Endothelial cell of umbilical vein (primary cell): ENCODE measurements around the gene BHLHA15. TPM values are rescaled to one million over a fixed set of nuclear protein-coding genes. Genes with fewer than 3 reads are reported as not detected.

Experiments
- BruUV-seq: library from RNA; stranded (reverse); fragments of 400-500 nt; replicated peaks from 2 replicates; lab custom pipeline; 2021; lab: Mats Ljungman, UMichigan
- CTCF ChIA-PET: fragments of 300-600, 350-600 bp; sonication (Branson Sonifier 250); formaldehyde crosslinking; loops from one replicate; lab custom pipeline; 2021; ENCODE audit warnings: antibody characterized with exemption, inconsistent platforms; lab: Charles Lee
- POLR2A ChIA-PET: fragments of 300-600, 350-600 bp; sonication (Branson Sonifier 250); formaldehyde crosslinking; loops from one replicate; lab custom pipeline; 2021; ENCODE audit warnings: antibody characterized with exemption, inconsistent platforms; lab: Charles Lee
- DNase-seq: peaks from one replicate; pipeline ENCODE4 v3.0.0-alpha.2; 2011; ENCODE audit warnings: low read depth, low spot score
- FAIRE-seq: peaks from 2 replicates; lab custom pipeline; 2011; peaks lifted over from hg19 to GRCh38; lab: Jason Lieb, UNC
- H2AFZ ChIP-seq: 2 replicates; pipeline ENCODE4 v1.6.0; 2012; ENCODE audit warnings: low read depth, low read length, control low read depth, inconsistent platforms
- H3K27ac ChIP-seq: 2 replicates; pipeline ENCODE4 v1.5.1; 2011; ENCODE audit warnings: low read depth, mild to moderate bottlenecking, control low read depth, low read length, moderate library complexity; ENCODE audit not compliant: insufficient read depth
- H3K27me3 ChIP-seq, 2 experiments: 2 replicates each; pipeline versions ENCODE4 v1.6.0 to v1.6.1; 2011; ENCODE audit warnings: low read length in 2 of 2, mixed read lengths in 1 of 2; ENCODE audit not compliant: control insufficient read depth in 2 of 2, insufficient read depth in 2 of 2
- H3K36me3 ChIP-seq, 2 experiments: 2 replicates in 1 of 2; 3 replicates in 1 of 2; pipeline ENCODE4 v1.5.1; 2011; ENCODE audit warnings: low read length in 2 of 2, mild to moderate bottlenecking in 1 of 2, moderate library complexity in 1 of 2; ENCODE audit not compliant: control insufficient read depth in 2 of 2, insufficient read depth in 2 of 2; ENCODE audit errors: extremely low read depth in 1 of 2
- H3K4me1 ChIP-seq: 3 replicates; pipeline ENCODE4 v1.5.1; 2011; ENCODE audit warnings: mild to moderate bottlenecking, low read length; ENCODE audit not compliant: control insufficient read depth, insufficient read depth; ENCODE audit errors: extremely low read depth
- H3K4me2 ChIP-seq: 2 replicates; pipeline ENCODE4 v1.6.1; 2011; ENCODE audit warnings: low read length, control low read depth, mixed read lengths; ENCODE audit not compliant: insufficient read depth
- H3K4me3 ChIP-seq, 3 experiments: fragments of 200-600 bp in 1 of 3; sonication (generic), shearing (Covaris generic) in 1 of 3; replicated peaks in 1 of 3; 2 replicates each; pipeline ENCODE4 v1.5.1; 2011 to 2016; ENCODE audit warnings: control low read depth in 3 of 3, low read length in 3 of 3, mild to moderate bottlenecking in 2 of 3, inconsistent platforms in 1 of 3, low read depth in 1 of 3, moderate library complexity in 1 of 3; ENCODE audit not compliant: insufficient read depth in 1 of 3
- H3K79me2 ChIP-seq: 2 replicates; pipeline ENCODE4 v1.6.0; 2012; ENCODE audit warnings: low read length, inconsistent platforms; ENCODE audit not compliant: control insufficient read depth, insufficient read depth
- H3K9ac ChIP-seq: replicated peaks from 2 replicates; pipeline ENCODE3; 2011; ENCODE audit warnings: low read length, control low read depth; ENCODE audit not compliant: insufficient read depth; ENCODE audit errors: extremely low read depth
- H3K9me1 ChIP-seq: replicated peaks from 3 replicates; pipeline ENCODE4 v1.6.0; 2011; ENCODE audit warnings: mild to moderate bottlenecking, low read length; ENCODE audit not compliant: control insufficient read depth, insufficient read depth; ENCODE audit errors: extremely low read depth
- H3K9me3 ChIP-seq: replicated peaks from 2 replicates; pipeline ENCODE4 v1.5.1; 2012; ENCODE audit warnings: low read length, inconsistent platforms; ENCODE audit not compliant: control insufficient read depth, insufficient read depth
- H4K20me1 ChIP-seq: replicated peaks from 2 replicates; pipeline ENCODE3; 2011; ENCODE audit warnings: mild to moderate bottlenecking, low read length; ENCODE audit not compliant: control insufficient read depth, insufficient read depth; ENCODE audit errors: extremely low read depth
- FOS ChIP-seq: IDR thresholded peaks from 2 replicates; pipeline ENCODE4 v1.6.1; 2011; ENCODE audit warnings: mild to moderate bottlenecking, low read length, moderate library complexity, borderline replicate concordance; ENCODE audit not compliant: insufficient read depth
- GATA2 ChIP-seq: IDR thresholded peaks from 2 replicates; pipeline ENCODE4 v1.7.0; 2011; ENCODE audit warnings: low read depth, mild to moderate bottlenecking, moderate library complexity, mixed read lengths, low read length; ENCODE audit not compliant: insufficient read length, insufficient read depth
- JUN ChIP-seq: IDR thresholded peaks from 2 replicates; pipeline ENCODE4 v1.6.1; 2011; ENCODE audit warnings: borderline replicate concordance, low read depth; ENCODE audit not compliant: insufficient read length, insufficient read depth
- MYC ChIP-seq: IDR thresholded peaks from one replicate; pipeline ENCODE4 v1.6.1; 2011; ENCODE audit warnings: mild to moderate bottlenecking, low read depth, low read length
- POLR2A ChIP-seq: IDR thresholded peaks from 2 replicates; pipeline ENCODE4 v1.6.1; 2012; ENCODE audit warnings: low read depth, mild to moderate bottlenecking, control low read depth, low read length
- POLR2AphosphoS5 ChIP-seq: IDR thresholded peaks from 2 replicates; pipeline ENCODE4 v1.6.1; 2012; ENCODE audit warnings: low read depth, mild to moderate bottlenecking, control low read depth, low read length, moderate library complexity; ENCODE audit not compliant: insufficient read depth
- dilution Hi-C: fragments of 300-500 bp; cut with MboI; formaldehyde crosslinking; loops from one replicate; pipeline ENCODE4 v1.15.0; 2019; ENCODE audit warnings: low sequenced_read_pairs; ENCODE audit not compliant: extremely low pct_ligation_motif_present
- intact Hi-C: fragments of 100-400 bp; cut with micrococcal nuclease; formaldehyde crosslinking; loops from one replicate; pipeline ENCODE4 v1.10.0; 2022
- polyA plus RNA-seq, 4 experiments: library from polyadenylated mRNA; depleted of rRNA in 3 of 4; stranded (reverse) in 3 of 4; unstranded in 1 of 4; fragments of >200 nt; gene quantifications; 2 replicates each; pipeline versions ENCODE4 v1.2.1 to v1.2.3, GENCODE V29; 2011 to 2012; ENCODE audit warnings: missing spikeins in 1 of 4
- total RNA-seq: library from RNA; stranded (reverse); gene quantifications from 2 replicates; pipeline ENCODE4 v1.2.3, GENCODE V29; 2021
- TF ChIP-seq, protein P1 (sequence below), 2 donors: IDR thresholded peaks; 1 replicate in 1 of 2; 2 replicates in 1 of 2; pipeline ENCODE4 v1.5.1; 2011; ENCODE audit warnings: low read length in 2 of 2, mild to moderate bottlenecking in 2 of 2, moderate library complexity in 2 of 2, control low read depth in 1 of 2, inconsistent platforms in 1 of 2, low read depth in 1 of 2; ENCODE audit not compliant: insufficient read depth in 1 of 2; ENCODE audit errors: extremely low read depth in 1 of 2
- TF ChIP-seq, protein P2 (sequence below): IDR thresholded peaks from 2 replicates; pipeline ENCODE4 v1.6.1; 2011; ENCODE audit not compliant: insufficient read depth, insufficient read length

BHLHA15 gene
- total and polyA plus RNA-seq, 2 donors (not counting 3 experiments of a cell fraction or from before 2014, with no cell fraction given), result 0.81 to 1.2 TPM

DNA sequence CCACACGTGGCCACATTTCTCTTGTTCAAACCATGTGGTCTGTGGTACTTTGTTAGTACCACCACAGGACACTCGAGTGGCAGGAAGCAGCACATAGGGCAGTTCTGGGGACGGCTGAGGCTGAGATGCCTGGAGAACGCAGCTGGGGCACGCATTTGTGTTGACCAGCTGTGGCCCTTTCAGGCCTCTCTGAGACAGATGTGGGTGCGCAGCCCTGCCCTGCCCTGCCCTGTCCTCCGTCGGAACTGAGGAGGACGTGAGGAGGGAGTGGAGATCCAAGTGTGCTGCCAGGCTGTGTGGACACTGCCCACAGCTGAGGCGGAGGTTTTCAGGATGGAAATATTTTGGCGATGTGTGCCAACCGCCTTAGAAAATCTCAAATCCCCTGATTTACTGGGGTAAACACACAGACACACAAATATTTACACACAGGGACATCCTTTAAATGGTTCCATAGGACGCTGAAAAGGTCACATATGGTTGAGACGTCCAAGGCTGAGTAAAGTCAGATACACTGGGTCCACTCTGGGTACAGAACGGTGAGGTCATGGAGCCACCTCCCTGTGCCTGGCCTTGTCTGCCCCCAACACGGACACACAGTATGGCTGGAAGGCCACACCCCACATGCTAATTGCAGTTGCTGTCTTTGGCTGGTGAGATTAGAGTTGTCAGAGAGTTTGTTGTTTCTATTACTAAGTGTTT is 14.8 kb downstream of the BHLHA15 start:
- no peaks in the 10 kb centered on the region for H3K27me3 ChIP-seq
- H3K79me2 ChIP-seq, result no peaks in the 10 kb centered on the region
- DNase-seq (no peak), FAIRE-seq (no peak)
- no TSS peak for BruUV-seq
- intact Hi-C loops (no loop called here), dilution Hi-C loops (no loop called here)
- H3K9me1 ChIP-seq, result no peaks in the 10 kb centered on the region
- H3K9me3 ChIP-seq, result no peaks in the 10 kb centered on the region
- H3K4me1 ChIP-seq, result no peaks in the 10 kb centered on the region
- no peak overlapping the region for H3K4me3 ChIP-seq
- no peak overlapping the region for H3K4me2 ChIP-seq
- no peak overlapping the region for H3K9ac ChIP-seq
- H4K20me1 ChIP-seq, result no peaks in the 10 kb centered on the region
- POLR2A ChIA-PET, result no interaction called here
- peaks cover 2 to 36% of the 10 kb centered on the region in 2 experiments for H3K36me3 ChIP-seq
- CTCF ChIA-PET, result no interaction called here
- no peak overlapping the region for H2AFZ ChIP-seq
- TF ChIP-seq, protein P1, sequence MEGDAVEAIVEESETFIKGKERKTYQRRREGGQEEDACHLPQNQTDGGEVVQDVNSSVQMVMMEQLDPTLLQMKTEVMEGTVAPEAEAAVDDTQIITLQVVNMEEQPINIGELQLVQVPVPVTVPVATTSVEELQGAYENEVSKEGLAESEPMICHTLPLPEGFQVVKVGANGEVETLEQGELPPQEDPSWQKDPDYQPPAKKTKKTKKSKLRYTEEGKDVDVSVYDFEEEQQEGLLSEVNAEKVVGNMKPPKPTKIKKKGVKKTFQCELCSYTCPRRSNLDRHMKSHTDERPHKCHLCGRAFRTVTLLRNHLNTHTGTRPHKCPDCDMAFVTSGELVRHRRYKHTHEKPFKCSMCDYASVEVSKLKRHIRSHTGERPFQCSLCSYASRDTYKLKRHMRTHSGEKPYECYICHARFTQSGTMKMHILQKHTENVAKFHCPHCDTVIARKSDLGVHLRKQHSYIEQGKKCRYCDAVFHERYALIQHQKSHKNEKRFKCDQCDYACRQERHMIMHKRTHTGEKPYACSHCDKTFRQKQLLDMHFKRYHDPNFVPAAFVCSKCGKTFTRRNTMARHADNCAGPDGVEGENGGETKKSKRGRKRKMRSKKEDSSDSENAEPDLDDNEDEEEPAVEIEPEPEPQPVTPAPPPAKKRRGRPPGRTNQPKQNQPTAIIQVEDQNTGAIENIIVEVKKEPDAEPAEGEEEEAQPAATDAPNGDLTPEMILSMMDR (IDR thresholded peaks at IDR 0.05; ENCODE audit: extremely low read depth in 1 of 2, insufficient read depth in 1 of 2, low read depth in 1 of 2, low read length in 2 of 2), result no peak
- TF ChIP-seq, protein P2, sequence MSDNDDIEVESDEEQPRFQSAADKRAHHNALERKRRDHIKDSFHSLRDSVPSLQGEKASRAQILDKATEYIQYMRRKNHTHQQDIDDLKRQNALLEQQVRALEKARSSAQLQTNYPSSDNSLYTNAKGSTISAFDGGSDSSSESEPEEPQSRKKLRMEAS, result no peak
- TF ChIP-seq JUN (no peak), GATA2 (no peak), POLR2A (no peak), POLR2AphosphoS5 (no peak), FOS (no peak), MYC (no peak)
- no peak overlapping the region for H3K27ac ChIP-seq
